Ovary (tissue), 3 donors: ENCODE measurements around the gene EIF2D.
"Not testable (repeated sequence)": the region's sequence is repeated elsewhere in the genome, so short reads cannot be mapped to it uniquely, and the experiment has no call there.

Source experiments
- EP300 ChIP-seq: sonication (generic); formaldehyde crosslinking; IDR thresholded peaks from one replicate; pipeline ENCODE4 v1.6.1; 2017; ENCODE audit warnings: antibody characterized with exemption
- TF ChIP-seq, protein P1 (sequence below), 3 donors: fragments of 450-650 bp in 2 of 3; fragments of 200-600 bp in 1 of 3; IDR thresholded peaks; one replicate each; pipeline versions ENCODE4 v1.5.1 to v1.8.0; 2016 to 2022; ENCODE audit warnings: antibody characterized with exemption in 3 of 3, mild to moderate bottlenecking in 1 of 3
- donor health status: DM: no; HTN: no; CAD: no.

DNA sequence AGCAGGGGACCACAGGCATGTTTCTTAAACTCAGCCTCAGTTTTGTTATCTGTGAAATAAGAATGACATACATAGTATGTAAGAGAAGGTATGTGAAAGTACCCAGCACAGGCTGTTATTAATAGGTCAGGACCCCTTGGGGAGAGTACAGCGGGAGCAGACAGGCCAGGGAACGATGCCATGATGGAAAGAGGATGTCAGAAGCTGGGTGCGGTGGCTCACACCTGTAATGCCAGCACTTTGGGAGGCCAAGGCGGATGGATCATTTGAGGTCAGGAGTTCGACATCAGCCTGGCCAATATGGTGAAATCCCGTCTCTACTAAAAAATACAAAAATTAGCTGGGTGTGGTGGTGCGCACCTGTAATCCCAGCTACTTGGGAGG lies 31.2 kb downstream of the EIF2D start:
- TF ChIP-seq EP300: not testable (repeated sequence)
- TF ChIP-seq, protein P1, sequence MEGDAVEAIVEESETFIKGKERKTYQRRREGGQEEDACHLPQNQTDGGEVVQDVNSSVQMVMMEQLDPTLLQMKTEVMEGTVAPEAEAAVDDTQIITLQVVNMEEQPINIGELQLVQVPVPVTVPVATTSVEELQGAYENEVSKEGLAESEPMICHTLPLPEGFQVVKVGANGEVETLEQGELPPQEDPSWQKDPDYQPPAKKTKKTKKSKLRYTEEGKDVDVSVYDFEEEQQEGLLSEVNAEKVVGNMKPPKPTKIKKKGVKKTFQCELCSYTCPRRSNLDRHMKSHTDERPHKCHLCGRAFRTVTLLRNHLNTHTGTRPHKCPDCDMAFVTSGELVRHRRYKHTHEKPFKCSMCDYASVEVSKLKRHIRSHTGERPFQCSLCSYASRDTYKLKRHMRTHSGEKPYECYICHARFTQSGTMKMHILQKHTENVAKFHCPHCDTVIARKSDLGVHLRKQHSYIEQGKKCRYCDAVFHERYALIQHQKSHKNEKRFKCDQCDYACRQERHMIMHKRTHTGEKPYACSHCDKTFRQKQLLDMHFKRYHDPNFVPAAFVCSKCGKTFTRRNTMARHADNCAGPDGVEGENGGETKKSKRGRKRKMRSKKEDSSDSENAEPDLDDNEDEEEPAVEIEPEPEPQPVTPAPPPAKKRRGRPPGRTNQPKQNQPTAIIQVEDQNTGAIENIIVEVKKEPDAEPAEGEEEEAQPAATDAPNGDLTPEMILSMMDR (IDR thresholded peaks at IDR 0.05): not testable (repeated sequence)
